ENCODE results near the gene KRABD2.

The KRABD2 gene

DNA sequence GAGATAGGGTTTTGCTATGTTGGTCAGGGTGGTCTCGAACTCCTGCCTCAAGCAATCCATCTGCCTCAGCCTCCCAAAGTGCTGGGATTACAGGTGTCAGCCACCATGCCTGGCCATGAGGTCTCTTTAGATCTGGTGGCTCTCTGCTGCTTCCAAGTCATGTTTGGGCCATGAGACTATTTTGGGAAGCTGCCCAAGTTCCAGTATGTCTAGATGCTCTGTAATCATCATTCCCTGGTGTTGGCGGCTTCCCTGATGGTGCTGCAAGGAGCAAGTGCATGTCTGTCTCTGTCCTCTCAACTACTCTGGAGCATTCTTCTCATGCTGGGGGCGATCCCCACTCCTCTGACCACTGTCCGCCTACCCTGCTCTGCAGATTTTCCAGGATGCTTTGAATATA is 43.2 kb downstream of the KRABD2 start:
- FAIRE-seq, result no peak
- TF ChIP-seq, protein P1, sequence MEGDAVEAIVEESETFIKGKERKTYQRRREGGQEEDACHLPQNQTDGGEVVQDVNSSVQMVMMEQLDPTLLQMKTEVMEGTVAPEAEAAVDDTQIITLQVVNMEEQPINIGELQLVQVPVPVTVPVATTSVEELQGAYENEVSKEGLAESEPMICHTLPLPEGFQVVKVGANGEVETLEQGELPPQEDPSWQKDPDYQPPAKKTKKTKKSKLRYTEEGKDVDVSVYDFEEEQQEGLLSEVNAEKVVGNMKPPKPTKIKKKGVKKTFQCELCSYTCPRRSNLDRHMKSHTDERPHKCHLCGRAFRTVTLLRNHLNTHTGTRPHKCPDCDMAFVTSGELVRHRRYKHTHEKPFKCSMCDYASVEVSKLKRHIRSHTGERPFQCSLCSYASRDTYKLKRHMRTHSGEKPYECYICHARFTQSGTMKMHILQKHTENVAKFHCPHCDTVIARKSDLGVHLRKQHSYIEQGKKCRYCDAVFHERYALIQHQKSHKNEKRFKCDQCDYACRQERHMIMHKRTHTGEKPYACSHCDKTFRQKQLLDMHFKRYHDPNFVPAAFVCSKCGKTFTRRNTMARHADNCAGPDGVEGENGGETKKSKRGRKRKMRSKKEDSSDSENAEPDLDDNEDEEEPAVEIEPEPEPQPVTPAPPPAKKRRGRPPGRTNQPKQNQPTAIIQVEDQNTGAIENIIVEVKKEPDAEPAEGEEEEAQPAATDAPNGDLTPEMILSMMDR (IDR thresholded peaks at IDR 0.05; ENCODE audit: insufficient read depth, missing control alignments), result no peak
- no peak for DNase-seq (ENCODE audit: insufficient read length, low spot score)

DNA sequence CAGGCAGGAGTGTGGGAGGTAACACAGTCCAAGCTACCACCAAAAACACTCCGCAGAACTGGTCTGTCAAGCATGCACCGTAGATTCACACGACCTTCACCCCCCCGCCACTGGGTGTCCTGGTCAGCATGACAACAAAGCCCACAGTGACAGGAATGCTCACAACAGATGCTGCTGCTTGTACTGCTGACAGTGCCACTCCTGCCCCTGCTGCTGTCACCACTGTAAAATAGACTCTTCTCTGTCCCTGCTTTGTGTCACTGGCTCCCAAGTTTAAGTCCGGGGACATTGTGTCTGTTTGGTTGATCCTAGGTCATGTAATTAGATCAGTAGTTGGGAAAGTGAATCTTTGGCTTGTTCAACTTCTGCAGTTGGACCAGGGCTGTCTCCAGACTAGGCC is 43.8 kb downstream of the KRABD2 start:
- FAIRE-seq (no peak), DNase-seq (ENCODE audit: insufficient read length, low spot score) (no peak)
- TF ChIP-seq, protein P1 (IDR thresholded peaks at IDR 0.05; ENCODE audit: insufficient read depth, missing control alignments), result no peak

DNA sequence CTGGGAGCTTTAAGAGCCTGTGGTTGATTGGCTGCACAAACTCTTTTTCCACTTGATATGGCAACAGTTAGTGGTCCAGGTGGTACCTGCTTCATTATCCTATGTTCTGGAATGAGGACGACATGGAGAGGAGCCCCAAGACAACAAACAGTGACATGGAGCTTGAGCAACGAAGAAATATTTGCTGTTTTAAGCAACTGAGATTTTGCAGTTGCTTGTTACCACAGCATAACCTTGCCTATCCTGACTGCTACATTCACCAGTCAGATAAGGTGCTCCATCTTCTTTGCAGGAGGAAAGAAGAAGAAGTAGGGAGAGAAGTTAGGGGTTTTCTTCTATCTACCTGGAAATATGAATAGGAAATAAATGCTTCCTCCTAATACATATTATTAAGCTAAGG is 44.4 kb downstream of the KRABD2 start:
- TF ChIP-seq, protein P1 (IDR thresholded peaks at IDR 0.05; ENCODE audit: insufficient read depth, missing control alignments), result no peak
- FAIRE-seq (no peak), DNase-seq (ENCODE audit: insufficient read length, low spot score) (no peak)

DNA sequence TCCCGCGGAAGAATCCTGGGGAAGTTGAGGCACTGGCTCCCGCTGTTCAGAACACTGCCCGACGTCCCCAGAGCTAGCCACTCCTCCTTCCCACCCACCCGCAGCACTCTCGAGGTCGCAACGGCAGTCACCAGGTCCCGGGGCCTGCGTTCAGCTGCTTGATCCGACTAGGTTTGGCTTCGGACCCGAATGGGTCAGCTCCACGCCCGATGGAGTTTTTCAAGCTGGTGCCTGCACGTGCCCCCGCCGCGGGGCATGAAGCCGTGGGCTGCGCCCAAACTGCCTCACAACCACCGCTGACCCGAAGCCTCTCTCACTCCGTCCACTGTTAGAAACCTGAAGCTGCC is 49.2 kb downstream of the KRABD2 start:
- FAIRE-seq, result no peak

More for the DNA sequence above, 49.2 kb downstream of the KRABD2 start:
- no peak for DNase-seq (ENCODE audit: insufficient read length, low spot score)
- TF ChIP-seq, protein P1 (IDR thresholded peaks at IDR 0.05; ENCODE audit: insufficient read depth, missing control alignments), result no peak

Measured in D721Med (cell line).